GM21717 (cell line): Measurements from ENCODE around the gene CD109.
"Not testable (repeated sequence)": the region's sequence is repeated elsewhere in the genome, so short reads cannot be mapped to it uniquely, and the experiment has no call there.

ENCODE experiments used
- ATAC-seq: cut with Tn5 transposase; IDR thresholded peaks from one replicate; pipeline ENCODE4 v1.9.1; 2021; ENCODE audit warnings: mild to moderate bottlenecking, moderate library complexity; ENCODE audit not compliant: unreplicated experiment

CD109 gene

DNA sequence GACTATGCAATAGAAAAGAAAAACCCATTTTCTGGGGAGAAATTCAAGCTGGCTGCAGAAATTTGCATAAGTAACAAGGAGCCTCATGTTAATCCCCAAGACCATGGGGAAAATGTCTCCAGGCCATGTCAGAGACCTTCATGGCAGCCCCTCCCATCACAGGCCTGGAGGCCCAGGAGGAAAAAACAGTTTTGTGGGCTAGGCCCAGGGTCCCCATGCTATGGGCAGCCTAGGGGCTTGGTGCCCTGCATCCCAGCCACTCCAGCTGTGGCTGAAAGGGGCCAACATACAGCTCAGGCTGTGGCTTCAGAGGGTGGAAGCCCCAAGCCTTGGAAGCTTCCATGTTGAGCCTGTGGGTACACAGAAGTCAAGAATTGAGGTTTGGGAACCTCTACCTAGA, 148.7 kb downstream of the CD109 start:
- not testable (repeated sequence) for ATAC-seq

DNA sequence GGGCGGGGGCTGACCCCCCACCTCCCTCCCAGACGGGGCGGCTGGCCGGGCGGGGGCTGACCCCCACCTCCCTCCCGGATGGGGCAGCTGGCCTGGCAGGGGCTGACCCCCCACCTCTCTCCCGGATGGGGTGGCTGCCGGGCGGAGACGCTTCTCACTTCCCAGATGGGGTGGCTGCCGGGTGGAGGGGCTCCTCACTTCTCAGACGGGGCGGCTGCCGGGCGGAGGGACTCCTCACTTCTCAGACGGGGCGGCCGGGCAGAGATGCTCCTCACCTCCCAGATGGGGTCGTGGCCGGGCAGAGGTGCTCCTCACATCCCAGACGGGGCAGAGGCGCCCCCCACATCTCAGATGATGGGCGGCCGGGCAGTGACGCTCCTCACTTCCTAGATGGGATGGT, 155.0 kb downstream of the CD109 start:
- not testable (repeated sequence) for ATAC-seq

DNA sequence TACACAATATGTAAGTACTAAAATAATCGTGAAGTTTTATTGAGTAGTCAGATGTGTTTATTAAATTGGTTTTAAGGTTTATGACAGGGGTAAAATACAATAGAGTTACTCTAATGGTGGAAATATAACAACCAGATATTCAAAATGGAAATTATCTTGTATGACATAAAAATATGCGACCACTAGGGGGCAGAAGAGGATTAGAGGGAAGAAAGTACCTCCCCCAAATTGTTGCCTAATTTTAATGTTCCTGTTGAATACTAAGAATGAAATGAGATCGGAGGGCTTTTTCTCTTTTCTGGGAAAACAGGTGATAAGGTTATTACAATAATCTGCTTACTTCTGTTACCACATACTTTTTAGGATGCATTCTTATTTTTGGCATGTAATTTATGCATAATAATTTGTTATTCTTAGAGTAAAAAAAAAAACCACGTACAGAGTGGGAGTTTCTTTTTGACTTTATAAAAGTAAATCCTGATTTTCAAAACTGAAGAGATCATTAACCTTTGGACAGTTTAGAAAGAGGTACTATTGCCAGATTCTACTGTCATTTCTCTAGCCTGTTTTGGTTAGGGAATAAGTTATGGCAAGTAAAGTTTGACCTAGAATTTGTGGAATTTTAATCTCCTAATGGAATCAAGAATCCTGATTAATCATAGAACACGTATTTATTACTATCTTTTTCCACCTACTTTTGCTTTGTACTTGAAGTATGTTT, 159.2 kb downstream of the CD109 start:
- ATAC-seq = no peak

DNA sequence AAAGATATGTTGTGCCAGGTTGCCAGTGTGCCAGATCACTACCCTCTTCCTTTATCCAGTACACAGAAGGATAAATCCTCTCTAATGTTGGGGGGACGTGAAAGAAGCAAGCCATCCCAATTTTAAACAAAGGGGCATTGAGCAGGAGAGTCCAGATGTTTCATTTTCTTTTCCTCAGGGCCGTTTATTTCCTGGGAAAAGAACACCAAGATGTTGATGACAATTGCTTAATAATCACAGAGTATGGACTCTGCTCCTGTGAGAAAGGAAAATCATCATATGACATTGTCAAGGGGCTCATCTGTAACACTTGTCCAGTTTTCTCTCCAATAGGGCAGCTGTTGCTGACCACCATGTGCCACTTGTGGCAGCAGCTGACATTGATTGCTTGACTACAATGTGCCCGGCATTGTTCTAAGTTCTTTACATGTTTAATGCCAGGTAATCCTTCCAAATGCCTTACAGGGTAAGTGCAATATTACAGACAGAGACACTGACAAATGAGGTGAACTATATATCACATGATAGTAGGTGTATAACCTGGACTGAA, 161.4 kb downstream of the CD109 start:
- no peak for ATAC-seq

DNA sequence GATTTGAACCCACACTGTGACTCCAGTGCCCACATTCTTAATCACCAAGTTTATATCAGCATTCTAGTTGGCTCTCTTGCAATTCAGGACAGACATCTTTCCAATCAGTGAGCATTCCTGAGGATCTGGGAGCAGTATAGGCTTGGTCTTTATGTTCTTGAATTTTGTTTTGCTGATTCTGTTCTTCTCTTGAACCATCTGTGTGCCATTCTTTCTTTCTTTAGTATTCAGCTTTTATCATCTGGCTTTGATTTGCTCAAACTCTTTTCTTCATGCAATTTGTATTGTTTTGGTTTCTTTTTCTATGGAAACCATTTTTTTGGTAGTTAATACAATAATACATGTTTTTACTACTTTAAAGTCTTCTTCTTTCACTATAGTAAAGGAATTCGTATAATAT, 162.4 kb downstream of the CD109 start:
- no peak for ATAC-seq

DNA sequence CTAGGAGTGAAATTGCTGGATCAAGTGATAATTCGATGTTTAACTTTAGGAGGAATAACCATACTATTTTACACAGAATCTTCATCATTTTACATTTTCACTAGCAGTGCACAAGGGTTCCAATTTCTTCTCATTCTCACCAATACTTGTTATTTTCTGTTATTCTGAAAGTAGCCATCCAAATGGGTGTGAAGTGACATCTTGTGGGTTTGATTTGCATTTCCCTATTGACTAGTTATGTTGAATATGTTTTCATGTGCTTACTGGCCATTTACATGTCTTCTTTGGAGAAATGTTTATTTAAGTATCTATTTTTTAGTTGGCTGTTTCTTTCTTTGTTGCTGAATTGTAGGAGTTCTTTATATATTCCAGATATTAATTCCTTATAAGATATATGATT, 164.3 kb downstream of the CD109 start:
- ATAC-seq = no peak

DNA sequence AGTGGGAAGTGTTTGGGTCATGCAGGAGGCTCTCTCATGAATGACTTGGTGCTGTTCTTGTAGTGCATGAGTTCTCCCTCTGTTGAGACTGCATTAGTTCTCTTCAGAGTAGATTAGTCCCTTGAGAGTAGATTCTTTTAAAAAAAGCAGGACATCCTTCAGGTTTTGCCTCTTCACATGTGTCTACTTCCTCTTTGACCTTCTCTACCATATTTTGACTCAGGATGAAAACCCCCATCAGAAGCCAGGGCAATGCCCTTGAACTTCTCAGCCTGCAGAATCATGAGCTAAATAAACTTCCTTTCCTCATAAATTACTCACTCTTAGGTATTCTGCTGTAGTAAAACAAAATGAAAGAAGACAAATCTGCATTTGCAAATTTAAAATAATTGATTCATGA, 170.3 kb downstream of the CD109 start:
- ATAC-seq = peak; percentile 72

DNA sequence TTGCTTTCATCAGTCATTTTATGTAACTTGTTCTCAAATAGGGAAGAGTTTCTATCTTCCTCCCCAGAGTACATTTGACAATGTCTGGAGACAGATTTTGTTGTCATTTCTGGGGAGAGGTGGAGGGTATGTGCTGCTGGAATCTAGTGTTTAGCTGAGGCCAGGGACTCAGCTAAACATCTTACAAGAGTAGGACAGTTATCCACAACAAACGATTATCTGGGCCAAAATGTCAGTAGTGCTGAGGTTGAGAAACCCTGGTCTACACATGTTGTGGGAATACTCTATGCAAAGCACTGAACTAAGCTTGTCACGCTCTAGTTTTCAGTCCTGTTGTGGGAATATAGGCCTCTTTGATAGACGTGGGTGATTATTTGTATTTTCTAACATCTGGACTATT, 171.4 kb downstream of the CD109 start:
- ATAC-seq = no peak

DNA sequence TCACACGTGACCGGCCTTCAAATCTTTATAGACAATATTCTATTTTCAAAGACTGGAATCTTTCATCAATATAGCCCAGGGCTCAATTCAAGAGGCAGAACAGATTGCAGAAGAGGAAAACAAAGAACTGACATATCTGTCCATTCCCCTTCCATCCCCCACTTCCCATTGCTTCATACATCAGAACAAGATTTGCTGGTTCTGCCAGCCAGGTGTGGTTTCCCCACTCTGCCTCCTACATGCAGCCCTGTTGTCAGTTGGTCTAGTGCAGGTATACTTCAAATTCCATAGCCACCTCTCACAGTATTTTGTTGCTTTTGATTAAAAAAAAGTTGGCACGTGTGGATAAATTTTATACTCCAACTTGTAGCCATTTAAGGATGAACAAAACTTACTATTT, 174.9 kb downstream of the CD109 start:
- no peak for ATAC-seq

DNA sequence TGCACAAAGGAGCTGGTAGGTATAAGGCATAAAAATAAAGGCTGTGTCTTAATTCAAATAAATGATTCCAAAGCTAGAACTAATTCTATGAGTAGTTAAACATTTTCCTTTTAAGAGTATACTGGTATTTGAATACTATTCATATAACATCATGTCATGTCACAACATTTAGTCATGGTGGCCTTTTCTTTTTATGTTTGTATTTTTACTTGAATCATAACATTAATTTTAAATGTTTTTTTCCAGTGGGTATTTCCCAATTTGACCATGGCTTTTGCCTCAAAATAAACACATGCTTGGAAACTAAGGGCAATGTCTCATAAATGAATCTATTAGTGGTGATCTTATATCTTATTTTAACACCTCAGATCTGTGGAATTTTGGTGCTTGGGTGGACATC, 177.1 kb downstream of the CD109 start:
- ATAC-seq = no peak
